ENCODE data around the gene FAF1. TPM values are rescaled to one million over a fixed set of nuclear protein-coding genes. Genes with fewer than 3 reads are reported as not detected.

The FAF1 gene
- total RNA-seq, 1 experiment from 2014 or later: 73.2 TPM

DNA sequence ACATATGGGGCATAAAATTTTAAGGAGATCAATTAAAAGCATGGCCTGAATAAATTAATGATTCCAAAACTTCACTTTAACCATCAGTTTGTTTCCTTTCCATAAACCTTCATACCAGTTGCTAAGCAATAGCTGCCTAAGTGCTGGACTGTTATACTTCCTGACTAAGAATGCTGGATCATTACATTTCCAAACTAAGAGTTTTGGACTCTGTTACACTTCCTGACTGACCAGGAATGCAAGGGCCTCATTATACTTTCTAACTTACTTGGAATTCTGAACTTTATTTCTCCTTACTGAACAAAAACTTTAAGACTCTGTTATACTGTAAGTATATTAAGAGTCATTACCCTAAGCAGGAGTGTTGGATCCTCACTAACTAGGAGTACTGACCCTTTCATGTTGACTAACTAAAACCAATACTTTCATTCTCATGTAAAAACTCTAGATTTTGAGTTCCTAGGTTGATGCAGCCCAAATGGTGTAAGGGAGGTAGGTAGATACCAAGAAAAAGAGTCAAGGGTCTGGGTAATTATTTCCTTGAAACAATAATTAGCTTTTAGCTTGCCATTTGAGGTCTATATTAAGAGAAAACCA is 118.2 kb downstream of the FAF1 start:
- H3K79me2 ChIP-seq (ENCODE audit: insufficient read depth, low read length): peaks cover 74% of the 10 kb centered on the region
- H4K20me1 ChIP-seq (ENCODE audit: insufficient read depth): peaks cover 1% of the 10 kb centered on the region
- no peak overlapping the region for H3K9ac ChIP-seq (ENCODE audit: low read length)
- CTCF ChIA-PET: no interaction called here
- no peak overlapping the region for H3K27ac ChIP-seq (ENCODE audit: low read depth, low read length)
- no peaks in the 10 kb centered on the region for H3K27me3 ChIP-seq (ENCODE audit: insufficient read depth, low read length)
- no TSS peak for BruUV-seq (replicated peaks)
- no peaks in the 10 kb centered on the region for H3K4me1 ChIP-seq (ENCODE audit: control insufficient read depth in 1 of 2, insufficient read depth in 2 of 2, low read length in 2 of 2)
- POLR2A ChIA-PET: no interaction called here
- H3K9me2 ChIP-seq (ENCODE audit: insufficient read depth): no peaks in the 10 kb centered on the region
- DNase-seq (ENCODE audit: low read depth, low spot score) (no peak), ATAC-seq (no peak)
- no peak overlapping the region for H2AFZ ChIP-seq (ENCODE audit: low read depth, low read length, poor library complexity, severe bottlenecking)
- RAD21 ChIA-PET (ENCODE audit: low non-redundant PET in 1 of 2, low total read pairs in 2 of 2, uncharacterized antibody in 2 of 2, unreplicated experiment in 2 of 2): no interaction called here
- no peaks in the 10 kb centered on the region for H3K9me3 ChIP-seq (ENCODE audit: control insufficient read depth in 1 of 2, insufficient read depth in 1 of 2, low read depth in 1 of 2, low read length in 2 of 2)
- H3K4me2 ChIP-seq (ENCODE audit: low read length): no peak overlapping the region
- TF ChIP-seq TCF7L2 (IDR thresholded peaks at IDR 0.05; ENCODE audit: borderline replicate concordance, extremely low read depth, insufficient read depth, insufficient read length) (no peak), EGR1 (IDR thresholded peaks at IDR 0.05; ENCODE audit: low read depth) (no peak), SIN3A (IDR thresholded peaks at IDR 0.05; ENCODE audit: low read depth) (no peak), FOSL1 (IDR thresholded peaks at IDR 0.05; ENCODE audit: low read depth) (no peak), POLR2A (IDR thresholded peaks at IDR 0.05; ENCODE audit: borderline replicate concordance, extremely low read depth, insufficient read depth, insufficient read length) (no peak)
- TF ChIP-seq, protein P1, sequence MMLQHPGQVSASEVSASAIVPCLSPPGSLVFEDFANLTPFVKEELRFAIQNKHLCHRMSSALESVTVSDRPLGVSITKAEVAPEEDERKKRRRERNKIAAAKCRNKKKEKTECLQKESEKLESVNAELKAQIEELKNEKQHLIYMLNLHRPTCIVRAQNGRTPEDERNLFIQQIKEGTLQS (IDR thresholded peaks at IDR 0.05): no peak
- no peaks in the 10 kb centered on the region for H3K36me3 ChIP-seq (ENCODE audit: control insufficient read depth in 1 of 2, insufficient read depth in 2 of 2, low read length in 2 of 2)
- no peak overlapping the region for H3K4me3 ChIP-seq (replicated peaks in 1 of 2; ENCODE audit: low read depth in 1 of 2, low read length in 2 of 2)
- intact Hi-C loops (cut with micrococcal nuclease): no loop called here

- ChIA-PET CTCF (no interaction called here), POLR2A (no interaction called here), RAD21 (ENCODE audit: low non-redundant PET in 1 of 2, low total read pairs in 2 of 2, uncharacterized antibody in 2 of 2, unreplicated experiment in 2 of 2) (interaction anchor here in 1 of 2 experiments (0.7 kb wide), 1 partner anchor 364 kb away, joined by 4 read pairs; no protein-coding TSS in a partner anchor)
- Histone ChIP-seq H3K9me2 (ENCODE audit: insufficient read depth) (no peaks in the 10 kb centered on the region), H3K4me1 (ENCODE audit: control insufficient read depth in 1 of 2, insufficient read depth in 2 of 2, low read length in 2 of 2) (no peaks in the 10 kb centered on the region), H3K27ac (ENCODE audit: low read depth, low read length) (no peak overlapping the region), H3K79me2 (ENCODE audit: insufficient read depth, low read length) (peaks cover 79% of the 10 kb centered on the region), H3K9ac (ENCODE audit: low read length) (no peak overlapping the region), H2AFZ (ENCODE audit: low read depth, low read length, poor library complexity, severe bottlenecking) (no peak overlapping the region), H3K27me3 (ENCODE audit: insufficient read depth, low read length) (no peaks in the 10 kb centered on the region), H3K9me3 (ENCODE audit: control insufficient read depth in 1 of 2, insufficient read depth in 1 of 2, low read depth in 1 of 2, low read length in 2 of 2) (no peaks in the 10 kb centered on the region), H3K36me3 (ENCODE audit: control insufficient read depth in 1 of 2, insufficient read depth in 2 of 2, low read length in 2 of 2) (no peaks in the 10 kb centered on the region), H3K4me2 (ENCODE audit: low read length) (no peak overlapping the region), H3K4me3 (replicated peaks in 1 of 2; ENCODE audit: low read depth in 1 of 2, low read length in 2 of 2) (no peak overlapping the region), H4K20me1 (ENCODE audit: insufficient read depth) (no peaks in the 10 kb centered on the region)
- intact Hi-C loops (cut with micrococcal nuclease): no loop called here
- DNase-seq (ENCODE audit: low read depth, low spot score) (no peak), ATAC-seq (no peak)
- no peak for TF ChIP-seq SIN3A (IDR thresholded peaks at IDR 0.05; ENCODE audit: low read depth)
- no peak for TF ChIP-seq RAD21 (IDR thresholded peaks at IDR 0.05; ENCODE audit: low read depth)
- TF ChIP-seq ZNF274 (IDR thresholded peaks at IDR 0.05; ENCODE audit: low read depth, low read length): no peak
- no peak for TF ChIP-seq CEBPB (IDR thresholded peaks at IDR 0.05; ENCODE audit: low read depth)
- TF ChIP-seq ZBTB33 (IDR thresholded peaks at IDR 0.05; ENCODE audit: extremely low read depth, insufficient replicate concordance, low read length): no peak
- no TSS peak for BruUV-seq (replicated peaks)
Measured at GRCh38 chr1:50836117-50836516, 124.0 kb downstream of the FAF1 start.
